IMR-90 (cell line): ENCODE measurements around the gene NAA10. TPM values are rescaled to one million over a fixed set of nuclear protein-coding genes. Genes with fewer than 3 reads are reported as not detected.

ENCODE experiments used
- ATAC-seq: fragments of 200-7000 bp; cut with Tn5 transposase; 2 replicates; pipeline ENCODE4 v1.9.1; 2020; ENCODE audit warnings: low read depth, mild to moderate bottlenecking, moderate library complexity
- BruUV-seq: library from RNA; stranded (reverse); fragments of 400-500 nt; replicated peaks from 2 replicates; lab custom pipeline; 2021; lab: Mats Ljungman, UMichigan
- CTCF ChIA-PET: fragments of 300-600 bp; formaldehyde crosslinking; extraction: SDS; loops from one replicate; lab custom pipeline; 2021; ENCODE audit warnings: antibody characterized with exemption; lab: Yijun Ruan, JAX
- POLR2A ChIA-PET: fragments of 300-600 bp; sonication (Branson Sonifier 250); formaldehyde crosslinking; loops from one replicate; lab custom pipeline; 2022; ENCODE audit warnings: antibody characterized with exemption; ENCODE audit not compliant: unreplicated experiment; lab: Charles Lee
- DNase-seq: peaks from one replicate; pipeline ENCODE4 v3.0.0; 2013
- H2AFZ ChIP-seq: replicated peaks from 2 replicates; pipeline ENCODE3; 2013; ENCODE audit warnings: low read length, mild to moderate bottlenecking; ENCODE audit not compliant: poor library complexity
- H2AK5ac ChIP-seq: 2 replicates; pipeline ENCODE4 v1.6.1; 2013; ENCODE audit warnings: low read depth, low read length, inconsistent platforms
- H2AK9ac ChIP-seq: replicated peaks from 2 replicates; pipeline ENCODE3; 2013; ENCODE audit warnings: mild to moderate bottlenecking, low read depth, low read length, moderate library complexity; ENCODE audit not compliant: poor library complexity
- H2BK120ac ChIP-seq: 2 replicates; pipeline ENCODE4 v1.6.1; 2013; ENCODE audit warnings: low read depth, low read length, inconsistent platforms
- H2BK15ac ChIP-seq: 3 replicates; pipeline ENCODE4 v1.6.1; 2013; ENCODE audit warnings: low read depth, low read length, inconsistent platforms
- H2BK20ac ChIP-seq: 2 replicates; pipeline ENCODE4 v1.6.1; 2013; ENCODE audit warnings: low read depth, mild to moderate bottlenecking, inconsistent platforms, low read length, moderate library complexity
- H2BK5ac ChIP-seq: 2 replicates; pipeline ENCODE4 v1.6.1; 2013; ENCODE audit warnings: mild to moderate bottlenecking, low read depth, low read length, inconsistent platforms; ENCODE audit not compliant: poor library complexity, severe bottlenecking
- H3K14ac ChIP-seq: replicated peaks from 2 replicates; pipeline ENCODE4 v1.6.1; 2013; ENCODE audit warnings: low read depth, low read length, inconsistent platforms
- H3K18ac ChIP-seq: 2 replicates; pipeline ENCODE4 v1.6.1; 2013; ENCODE audit warnings: low read depth, low read length, control low read depth
- H3K23ac ChIP-seq: 2 replicates; pipeline ENCODE4 v1.6.1; 2013; ENCODE audit warnings: low read depth, low read length, inconsistent platforms
- H3K27ac ChIP-seq: 2 replicates; pipeline ENCODE4 v1.5.1; 2013; ENCODE audit warnings: mild to moderate bottlenecking, control low read depth, low read length; ENCODE audit not compliant: insufficient read depth
- H3K27me3 ChIP-seq: 2 replicates; pipeline ENCODE4 v1.6.1; 2013; ENCODE audit warnings: low read length; ENCODE audit not compliant: control insufficient read depth, insufficient read depth
- H3K36me3 ChIP-seq: 2 replicates; pipeline ENCODE4 v1.6.1; 2013; ENCODE audit warnings: low read length, mixed read lengths; ENCODE audit not compliant: control insufficient read depth, insufficient read depth
- H3K4ac ChIP-seq: 2 replicates; pipeline ENCODE4 v1.6.1; 2013; ENCODE audit warnings: low read depth, low read length, inconsistent platforms
- H3K4me1 ChIP-seq: 2 replicates; pipeline ENCODE4 v1.6.1; 2013; ENCODE audit warnings: low read length, mixed read lengths; ENCODE audit not compliant: control insufficient read depth, insufficient read depth
- H3K4me2 ChIP-seq: 2 replicates; pipeline ENCODE4 v1.6.1; 2013; ENCODE audit warnings: low read depth, mild to moderate bottlenecking, control low read depth, low read length, moderate library complexity
- H3K4me3 ChIP-seq: 2 replicates; pipeline ENCODE4 v1.5.1; 2013; ENCODE audit warnings: low read depth, mild to moderate bottlenecking, control low read depth, low read length, moderate library complexity; ENCODE audit not compliant: insufficient read depth
- H3K56ac ChIP-seq: 2 replicates; pipeline ENCODE4 v1.6.1; 2013; ENCODE audit warnings: low read length, inconsistent platforms; ENCODE audit not compliant: insufficient read depth; ENCODE audit errors: extremely low read depth
- H3K79me1 ChIP-seq, 2 experiments: 2 replicates each; pipeline ENCODE4 v1.6.1; 2013; ENCODE audit warnings: low read length in 2 of 2, inconsistent platforms in 1 of 2, low read depth in 1 of 2
- H3K9ac ChIP-seq: 2 replicates; pipeline ENCODE4 v1.6.1; 2013; ENCODE audit warnings: low read depth, low read length, control low read depth
- H3K9me1 ChIP-seq: 2 replicates; pipeline ENCODE4 v1.6.1; 2013; ENCODE audit warnings: low read length, inconsistent platforms; ENCODE audit not compliant: insufficient read depth
- H3K9me3 ChIP-seq: 2 replicates; pipeline ENCODE4 v1.6.1; 2013; ENCODE audit warnings: low read length; ENCODE audit not compliant: control insufficient read depth, insufficient read depth
- H4K20me1 ChIP-seq: 2 replicates; pipeline ENCODE4 v1.6.1; 2013; ENCODE audit warnings: low read length, inconsistent platforms; ENCODE audit not compliant: insufficient read depth
- H4K5ac ChIP-seq: 2 replicates; pipeline ENCODE4 v1.6.1; 2013; ENCODE audit warnings: mild to moderate bottlenecking, low read depth, low read length, control low read depth
- H4K8ac ChIP-seq, 2 experiments: 2 replicates each; pipeline ENCODE4 v1.6.1; 2013; ENCODE audit warnings: low read depth in 2 of 2, low read length in 2 of 2, control low read depth in 1 of 2, inconsistent platforms in 1 of 2
- H4K91ac ChIP-seq: 2 replicates; pipeline ENCODE4 v1.6.1; 2013; ENCODE audit warnings: low read depth, low read length, inconsistent platforms; ENCODE audit not compliant: insufficient read depth
- MAFK ChIP-seq: IDR thresholded peaks from 2 replicates; pipeline ENCODE4 v1.6.1; 2012; ENCODE audit warnings: low read depth, low read length, improper control_type of control experiment
- MAZ ChIP-seq: IDR thresholded peaks from 2 replicates; pipeline ENCODE4 v1.6.1; 2012; ENCODE audit warnings: low read depth, mild to moderate bottlenecking, low read length, improper control_type of control experiment, moderate library complexity, borderline replicate concordance
- POLR2A ChIP-seq: IDR thresholded peaks from 2 replicates; pipeline ENCODE4 v1.6.1; 2012; ENCODE audit warnings: mild to moderate bottlenecking, low read depth, low read length
- RAD21 ChIP-seq: IDR thresholded peaks from 2 replicates; pipeline ENCODE4 v1.6.1; 2012; ENCODE audit warnings: low read length, improper control_type of control experiment
- RCOR1 ChIP-seq: IDR thresholded peaks from 2 replicates; pipeline ENCODE4 v1.6.1; 2012; ENCODE audit warnings: mild to moderate bottlenecking, low read length, improper control_type of control experiment; ENCODE audit not compliant: insufficient replicate concordance
- WGBS, 2 experiments: methylation state at CpG; one replicate each; pipeline versions ENCODE4 v1.1.5 to v1.1.7; 2013; ENCODE audit warnings: missing lambda C conversion rate in 2 of 2; ENCODE audit not compliant: insufficient read length in 1 of 2; ENCODE audit errors: extremely low coverage in 2 of 2; 5-methylcytosine and 5-hydroxymethylcytosine counted together
- dilution Hi-C: fragments of 300-500 bp; cut with HindIII; formaldehyde crosslinking; loops from one replicate; pipeline ENCODE4 v1.14.3; 2018; ENCODE audit warnings: low sequenced_read_pairs; ENCODE audit not compliant: unreplicated experiment
- in situ Hi-C: fragments of 300-500 bp; cut with MboI; formaldehyde crosslinking; loops from 3 replicates; pipeline ENCODE4 v1.14.3; 2019; ENCODE audit warnings: low sequenced_read_pairs, inconsistent platforms, mixed read lengths
- intact Hi-C: fragments of 100-400 bp; cut with micrococcal nuclease; formaldehyde crosslinking; loops from 2 replicates; pipeline ENCODE4 v1.10.0; 2022
- polyA plus RNA-seq, 3 experiments: library from polyadenylated mRNA; depleted of rRNA; stranded (reverse); fragments of >200 nt; gene quantifications; 2 replicates each; pipeline ENCODE4 v1.2.3, GENCODE V29; 2012; ENCODE audit warnings: low replicate concordance in 1 of 3
- total RNA-seq: library from RNA; depleted of rRNA; stranded (reverse); fragments of >200 nt; gene quantifications from 2 replicates; pipeline ENCODE4 v1.2.3, GENCODE V29; 2012

NAA10 gene
- total and polyA plus RNA-seq, 2 of the 4 experiments (the other 2 are of a cell fraction): 98.6 to 172 TPM

GRCh38 chrX:153971124-153971449, 36.2 kb upstream of the NAA10 start:
- peak overlapping the region; percentile 83; the same call in 1 of the 3 replicates for H2BK15ac ChIP-seq
- peak overlapping the region; percentile 93 for H2BK120ac ChIP-seq
- H3K27me3 ChIP-seq: no peaks in the 10 kb centered on the region
- peaks cover 14 to 33% of the 10 kb centered on the region in 2 experiments; a peak in 2 of 4 replicates for H3K79me1 ChIP-seq
- H2AK9ac ChIP-seq: peak overlapping the region; percentile 100
- H2AK5ac ChIP-seq: peak overlapping the region; percentile 100
- H4K8ac ChIP-seq: peak overlapping the region; percentile 95 to 99; a peak in 3 of 4 replicates
- H3K18ac ChIP-seq: peak overlapping the region; percentile 85
- TF ChIP-seq MAFK (no peak), POLR2A (peak; percentile 82), MAZ (peak; percentile 71; the same call in 1 of the 2 replicates), RAD21 (no peak), RCOR1 (no peak)
- H3K4me2 ChIP-seq: peak overlapping the region; percentile 93
- H3K27ac ChIP-seq: peak overlapping the region; percentile 100
- DNase-seq (peak; percentile 84), ATAC-seq (peak; percentile 46)
- H3K36me3 ChIP-seq: no peaks in the 10 kb centered on the region
- in situ Hi-C loops: no loop called here
- H3K9me3 ChIP-seq: no peaks in the 10 kb centered on the region
- dilution Hi-C loops: no loop called here
- peaks cover 24% of the 10 kb centered on the region for H3K4me1 ChIP-seq
- H3K14ac ChIP-seq: peak overlapping the region; percentile 100
- intact Hi-C loops: loop anchor here (2.0 kb wide), 1 partner anchor 76 kb away; no protein-coding TSS in a partner anchor
- H3K9ac ChIP-seq: peak overlapping the region; percentile 99
- H4K20me1 ChIP-seq: peaks cover 47% of the 10 kb centered on the region
- H3K4ac ChIP-seq: peak overlapping the region; percentile 99
- H4K91ac ChIP-seq: peak overlapping the region; percentile 100
- peak overlapping the region; percentile 99 for H3K23ac ChIP-seq
- BruUV-seq: TSS peak; percentile 67
- H2BK20ac ChIP-seq: no peak overlapping the region
- peak overlapping the region; percentile 96 for H3K4me3 ChIP-seq
- H3K56ac ChIP-seq: peak overlapping the region; percentile 99
- 9% methylated on average over 16 of the region's 34 CpGs; no CpG with 5 or more reads in 1 of the 2 experiments for WGBS, 2 experiments
- H3K9me1 ChIP-seq: peaks cover 12% of the 10 kb centered on the region; the same call in 1 of the 2 replicates
- ChIA-PET POLR2A (interaction anchor here (0.5 to 0.6 kb wide), 3 partner anchors 46 to 357 kb away, joined by 3 to 13 read pairs (median 6); no protein-coding TSS in a partner anchor), CTCF (no interaction called here)
- peak overlapping the region; percentile 99 for H2BK5ac ChIP-seq
- peak overlapping the region; percentile 96 for H4K5ac ChIP-seq
- H2AFZ ChIP-seq: peak overlapping the region; percentile 99
